Tibial nerve (tissue), 4 donors: ENCODE measurements around the gene ALX4.

Experiments used
- CTCF ChIP-seq, 5 experiments: fragments of 200-600 bp in 3 of 5; fragments of 450-650 bp in 2 of 5; sonication (generic) in 3 of 5; IDR thresholded peaks; one replicate each; pipeline ENCODE4 v1.5.1; 2016 to 2019; ENCODE audit warnings: antibody characterized with exemption in 5 of 5, mild to moderate bottlenecking in 3 of 5, moderate library complexity in 2 of 5
- EP300 ChIP-seq, 2 donors: sonication (generic); formaldehyde crosslinking; IDR thresholded peaks; one replicate each; pipeline ENCODE4 v1.6.1; 2017; ENCODE audit warnings: antibody characterized with exemption in 2 of 2, mild to moderate bottlenecking in 1 of 2
- POLR2A ChIP-seq, 2 donors: fragments of 450-650 bp; IDR thresholded peaks; one replicate each; pipeline ENCODE4 v1.6.1; 2017; ENCODE audit warnings: antibody characterized with exemption in 2 of 2, mild to moderate bottlenecking in 2 of 2, moderate library complexity in 2 of 2

DNA sequence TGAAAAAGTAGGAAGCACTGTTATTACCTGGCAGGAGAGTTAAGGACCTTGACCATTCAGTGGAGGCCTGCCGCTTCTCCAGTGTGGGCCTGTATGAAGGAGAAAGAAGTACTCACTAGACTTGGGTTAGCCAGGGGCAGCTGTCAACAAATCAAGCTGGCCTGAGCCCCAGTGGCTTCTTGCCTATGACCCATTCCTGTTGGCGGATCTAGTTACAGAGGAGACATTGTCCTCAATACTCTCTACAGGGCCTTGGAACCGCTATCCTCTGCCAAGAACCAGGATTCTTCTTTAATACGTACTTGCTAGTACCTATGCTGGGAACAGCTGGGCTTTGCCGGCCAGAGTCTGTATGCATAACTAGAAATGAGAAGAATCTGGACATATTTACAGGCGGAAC, 68.1 kb downstream of the ALX4 start:
- TF ChIP-seq CTCF (IDR thresholded peaks at IDR 0.05) (no peak), POLR2A (IDR thresholded peaks at IDR 0.05) (no peak), EP300 (IDR thresholded peaks at IDR 0.05) (no peak)
